OCI-LY7 (cell line): ENCODE results near the gene UGT1A6.

Experiments used
- CTCF ChIP-seq: fragments of 200-600 bp; sonication (generic); conservative IDR thresholded peaks from 2 replicates; pipeline ENCODE4 v1.5.1; 2014; ENCODE audit warnings: mild to moderate bottlenecking, antibody characterized with exemption, low read length, moderate library complexity, mixed read lengths
- EZH2phosphoT487 ChIP-seq: fragments of 200-600 bp; sonication (generic); IDR thresholded peaks from 2 replicates; pipeline ENCODE4 v1.6.1; 2018; ENCODE audit warnings: low read depth, borderline replicate concordance, mild to moderate bottlenecking, mixed run types, antibody characterized with exemption, low read length, moderate library complexity, mixed read lengths

GRCh38 chr2:233672886-233673285, 19.8 kb upstream of the UGT1A6 start:
- no peak for TF ChIP-seq CTCF
- no peak for TF ChIP-seq EZH2phosphoT487
